ENCODE data around the gene OCA2.
"Not testable (repeated sequence)": the region's sequence is repeated elsewhere in the genome, so short reads cannot be mapped to it uniquely, and the experiment has no call there.

Gene OCA2

DNA sequence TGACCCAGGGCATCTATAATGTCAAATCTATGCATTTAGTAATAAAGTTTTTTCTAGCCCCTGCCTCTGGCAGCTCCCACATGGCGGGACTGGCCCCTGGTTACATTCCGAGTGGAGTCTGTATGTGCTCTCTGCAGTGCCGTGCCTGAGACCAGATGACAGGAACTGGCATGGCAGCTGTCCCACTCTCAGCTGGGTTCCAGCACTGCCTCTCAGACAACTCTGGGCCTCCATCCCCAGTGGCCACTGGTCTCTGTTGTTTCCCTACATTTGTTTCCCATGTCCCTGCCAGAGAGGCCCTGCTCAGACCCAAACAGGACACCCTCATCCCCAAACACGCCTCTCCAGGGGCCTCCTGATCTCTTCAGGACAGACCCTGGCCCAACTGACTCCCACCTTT lies 109.3 kb downstream of the OCA2 start:
- no peak for FAIRE-seq

DNA sequence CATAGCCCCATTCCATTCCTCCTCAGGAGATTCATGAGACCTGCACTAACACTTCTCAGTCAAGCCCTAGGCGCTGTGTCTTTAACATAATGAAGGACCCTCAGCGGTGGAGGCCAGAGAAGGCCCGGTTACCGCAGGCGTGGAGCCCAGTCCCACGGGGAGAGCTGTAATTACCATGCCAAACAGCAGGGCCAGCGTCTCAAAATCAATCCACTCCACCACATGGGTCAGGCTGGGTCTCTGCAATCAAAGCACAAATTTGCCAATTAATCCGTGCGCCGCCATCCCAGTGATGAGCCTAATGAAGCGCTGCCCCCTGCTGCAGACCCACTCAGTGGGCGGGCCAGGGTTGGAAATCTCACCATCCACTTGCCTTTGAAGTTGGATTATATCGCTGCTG lies 109.7 kb downstream of the OCA2 start:
- no peak for TF ChIP-seq POLR2A (IDR thresholded peaks at IDR 0.05; ENCODE audit: low read depth, low read length)
- DNase-seq (ENCODE audit: insufficient read length, low spot score) (no peak), FAIRE-seq (no peak)

More for the DNA sequence above, 109.3 kb downstream of the OCA2 start:
- no peak for DNase-seq (ENCODE audit: insufficient read length, low spot score)
- no peak for TF ChIP-seq POLR2A (IDR thresholded peaks at IDR 0.05; ENCODE audit: low read depth, low read length)

DNA sequence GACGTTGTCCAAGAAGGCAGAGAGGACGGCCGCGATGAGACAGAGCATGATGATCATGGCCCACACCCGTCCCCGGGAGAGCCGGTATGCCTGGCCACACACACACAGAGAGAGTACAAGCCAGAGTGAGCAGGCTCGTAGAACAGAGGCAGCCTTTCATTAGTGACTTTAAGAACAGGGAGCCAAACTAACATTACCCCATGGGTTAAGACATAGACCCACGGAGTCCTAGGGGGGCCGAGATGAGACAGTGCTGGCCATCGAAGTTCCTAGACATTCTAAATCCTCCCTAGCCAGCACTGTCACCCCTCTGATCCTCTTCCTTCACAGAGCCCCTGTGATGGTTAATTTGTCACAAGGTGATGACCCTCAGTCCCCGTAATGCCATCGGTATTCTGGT lies 114.0 kb downstream of the OCA2 start:
- FAIRE-seq (no peak), DNase-seq (ENCODE audit: insufficient read length, low spot score) (no peak)
- no peak for TF ChIP-seq POLR2A (IDR thresholded peaks at IDR 0.05; ENCODE audit: low read depth, low read length)

DNA sequence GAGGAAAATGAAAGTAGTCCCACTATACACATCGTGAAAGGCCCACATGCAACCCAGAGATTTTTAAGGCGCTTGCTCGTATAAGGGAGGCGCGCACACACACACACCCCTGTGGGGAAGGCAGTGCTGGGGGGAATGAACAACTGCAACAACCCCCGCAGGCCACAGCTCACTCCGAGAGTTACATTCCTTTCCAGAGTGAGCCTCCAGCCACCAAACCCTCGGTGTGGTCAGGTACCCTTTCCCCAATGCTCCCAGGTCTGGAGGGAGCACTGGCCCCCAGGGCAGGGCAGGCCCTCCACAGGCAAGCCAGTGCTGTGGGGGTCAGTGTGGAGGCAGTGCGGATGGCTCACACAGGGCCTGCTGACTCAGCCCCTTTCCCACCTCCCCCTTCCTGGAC lies 115.6 kb downstream of the OCA2 start:
- no peak for TF ChIP-seq POLR2A (IDR thresholded peaks at IDR 0.05; ENCODE audit: low read depth, low read length)
- FAIRE-seq, result no peak
- no peak for DNase-seq (ENCODE audit: insufficient read length, low spot score)

DNA sequence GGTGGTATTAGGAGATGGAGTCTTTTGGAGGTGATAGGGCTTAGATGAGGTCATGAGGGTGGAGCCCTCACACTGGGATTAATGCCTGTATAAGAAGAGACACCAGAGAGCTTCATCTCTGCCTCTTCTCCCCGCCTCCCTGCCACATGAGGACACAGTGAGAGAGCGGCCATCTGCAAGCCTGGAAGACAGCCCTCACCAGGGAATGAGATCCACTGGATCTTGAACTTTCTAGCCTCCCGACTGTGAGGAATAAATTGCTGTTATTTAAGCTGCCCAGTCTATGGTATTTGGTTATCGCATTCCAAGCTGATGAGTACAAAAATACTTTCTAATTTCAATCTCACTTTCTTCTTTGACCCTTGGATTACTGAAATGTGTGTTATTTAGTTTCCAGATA lies 121.4 kb downstream of the OCA2 start:
- TF ChIP-seq POLR2A (IDR thresholded peaks at IDR 0.05; ENCODE audit: low read depth, low read length), result no peak
- FAIRE-seq, result no peak
- no peak for DNase-seq (ENCODE audit: insufficient read length, low spot score)

DNA sequence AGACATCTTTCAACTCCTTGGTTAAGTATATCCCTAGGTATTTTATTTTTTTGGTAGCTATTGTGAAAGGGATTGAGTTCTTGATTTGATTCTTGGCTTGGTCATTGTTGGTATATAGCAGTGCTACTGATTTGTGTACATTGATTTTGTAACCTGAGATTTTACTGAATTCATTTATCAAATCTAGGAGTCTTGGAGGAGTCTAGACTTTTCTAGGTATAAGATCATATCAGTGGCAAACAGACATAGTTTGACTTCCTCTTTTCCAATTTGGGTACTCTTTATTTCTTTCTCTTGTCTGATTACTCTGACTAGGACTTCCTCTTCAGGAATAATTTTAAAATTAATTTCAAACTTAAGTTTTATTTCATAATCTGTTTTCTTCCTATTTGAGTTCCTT lies 125.2 kb downstream of the OCA2 start:
- FAIRE-seq (no peak), DNase-seq (ENCODE audit: insufficient read length, low spot score) (no peak)

DNA sequence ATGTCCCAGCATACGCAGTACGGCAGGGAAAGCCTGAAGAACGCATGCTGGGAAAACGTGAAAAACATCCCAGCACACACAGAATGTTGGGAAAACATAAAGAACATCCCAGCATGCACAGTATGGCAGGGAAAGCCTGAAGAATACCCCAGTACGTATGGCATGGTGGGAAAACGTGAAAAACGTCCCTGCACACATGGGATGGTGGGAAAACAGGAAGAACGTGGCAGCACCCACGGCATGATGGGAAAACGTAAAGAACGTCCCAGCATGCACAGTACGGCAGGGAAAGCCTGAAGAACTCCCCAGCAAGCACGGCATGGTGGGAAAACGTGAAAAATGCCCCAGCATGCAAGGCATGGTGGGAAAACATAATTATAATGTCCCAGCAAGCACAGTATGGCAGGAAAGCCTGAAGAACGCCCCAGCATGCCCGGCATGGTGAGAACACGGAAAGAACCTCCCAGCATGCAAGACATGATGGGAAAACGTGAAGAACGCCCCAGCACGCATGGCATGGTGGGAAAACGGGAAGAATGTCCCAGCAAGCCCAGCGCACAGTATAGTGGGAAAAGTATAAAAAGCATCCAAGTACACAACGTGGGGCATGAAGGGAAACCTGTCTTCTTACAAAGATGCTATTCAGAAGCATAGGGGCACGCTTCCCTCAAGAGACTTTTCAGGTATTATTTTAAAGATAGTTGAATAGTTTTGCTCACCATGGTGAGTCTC lies 128.3 kb downstream of the OCA2 start:
- DNase-seq (ENCODE audit: insufficient read length, low spot score), result no peak
- no peak for FAIRE-seq
- no peak for TF ChIP-seq POLR2A (IDR thresholded peaks at IDR 0.05; ENCODE audit: low read depth, low read length)

More for the DNA sequence above, 125.2 kb downstream of the OCA2 start:
- TF ChIP-seq POLR2A (IDR thresholded peaks at IDR 0.05; ENCODE audit: low read depth, low read length), result no peak

DNA sequence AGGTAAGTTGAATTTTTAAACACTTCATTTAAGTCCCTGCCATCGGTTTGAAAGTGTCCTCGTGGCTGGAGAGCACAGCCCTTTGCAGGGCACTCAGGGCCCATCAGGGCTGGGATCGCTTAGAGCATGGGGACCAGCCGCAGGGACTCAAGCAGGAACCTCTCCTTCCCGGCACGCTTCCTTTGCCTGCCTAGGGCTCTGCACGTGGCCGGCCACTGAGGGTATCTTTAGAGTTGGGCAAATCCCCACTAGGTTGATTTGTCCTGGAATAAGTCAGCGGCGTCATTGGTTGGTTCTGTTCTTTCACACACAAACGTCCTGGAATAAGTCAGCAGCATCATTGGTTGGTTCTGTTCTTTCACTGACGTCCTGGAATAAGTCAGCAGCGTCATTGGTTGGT lies 131.6 kb downstream of the OCA2 start:
- FAIRE-seq, result no peak
- DNase-seq (ENCODE audit: insufficient read length, low spot score), result no peak

DNA sequence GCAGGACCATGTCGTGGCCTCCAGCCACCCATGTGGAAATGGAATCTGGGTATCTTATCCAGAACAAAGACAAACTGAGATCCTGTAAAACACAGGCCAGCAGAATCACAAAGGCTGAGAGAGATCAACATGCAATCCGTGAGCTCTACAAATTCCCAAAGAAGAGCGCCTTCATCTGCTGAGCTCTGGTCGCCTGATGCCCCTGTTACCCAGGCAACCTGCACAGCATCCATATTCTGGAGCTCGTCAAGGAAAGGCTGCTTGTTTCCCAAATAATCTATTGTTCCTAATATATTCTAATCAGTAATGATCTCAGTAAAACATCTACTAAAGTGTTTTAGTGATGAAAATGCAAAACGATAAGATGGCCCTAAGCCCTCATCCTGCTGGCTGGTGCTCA lies 133.6 kb downstream of the OCA2 start:
- no peak for TF ChIP-seq POLR2A (IDR thresholded peaks at IDR 0.05; ENCODE audit: low read depth, low read length)
- DNase-seq (ENCODE audit: insufficient read length, low spot score), result no peak
- FAIRE-seq, result no peak

More for the DNA sequence above, 131.6 kb downstream of the OCA2 start:
- no peak for TF ChIP-seq POLR2A (IDR thresholded peaks at IDR 0.05; ENCODE audit: low read depth, low read length)

DNA sequence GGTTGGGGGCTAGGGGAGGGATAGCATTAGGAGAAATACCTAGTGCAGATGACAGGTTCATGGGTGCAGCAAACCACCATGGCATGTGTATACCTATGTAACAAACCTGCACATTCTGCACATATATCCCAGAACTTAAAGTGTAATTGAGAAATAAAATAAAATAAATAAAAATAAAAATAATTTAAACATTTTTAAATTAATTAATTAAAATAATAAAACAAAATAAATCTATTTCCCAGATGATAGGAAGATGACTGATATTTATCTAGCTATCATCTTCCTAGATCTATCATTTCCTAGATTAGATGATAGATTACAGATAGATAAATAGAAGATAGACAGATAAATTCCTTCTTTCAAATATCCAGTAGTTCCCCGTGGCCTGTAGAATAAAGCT lies 137.3 kb downstream of the OCA2 start:
- TF ChIP-seq POLR2A (IDR thresholded peaks at IDR 0.05; ENCODE audit: low read depth, low read length), result no peak
- DNase-seq (ENCODE audit: insufficient read length, low spot score) (no peak), FAIRE-seq (no peak)

DNA sequence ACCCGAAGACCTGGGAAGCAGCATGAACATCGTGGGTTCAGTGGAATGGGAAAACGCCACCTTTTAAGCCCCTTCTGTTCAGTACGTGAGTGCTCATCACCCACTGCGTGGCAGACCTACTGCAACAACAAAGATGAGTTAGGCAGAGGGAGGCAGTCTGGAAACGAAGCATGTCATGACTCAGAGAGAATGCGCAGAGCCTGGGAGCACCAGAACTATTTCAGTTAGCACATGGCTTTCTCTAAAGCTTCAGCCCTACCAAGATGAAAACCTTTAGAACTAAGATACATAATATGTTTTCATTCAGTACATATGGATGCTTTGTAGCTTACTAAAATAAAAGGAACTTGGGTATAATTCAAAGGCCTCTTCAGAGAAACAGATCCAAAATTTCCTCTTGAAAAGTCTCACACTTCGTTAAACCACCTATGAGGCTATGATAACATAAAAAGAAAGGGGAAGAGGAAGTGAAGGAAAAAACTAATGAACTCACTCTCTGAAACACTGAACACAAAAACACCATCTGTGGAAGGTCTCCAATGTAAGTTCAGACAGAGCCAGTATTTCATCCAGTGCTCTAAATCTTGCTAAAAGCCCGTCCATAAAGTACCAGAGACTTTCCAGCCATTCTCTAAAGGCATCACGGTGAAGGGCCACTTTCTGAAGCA lies 140.1 kb downstream of the OCA2 start:
- FAIRE-seq (no peak), DNase-seq (ENCODE audit: insufficient read length, low spot score) (no peak)
- no peak for TF ChIP-seq POLR2A (IDR thresholded peaks at IDR 0.05; ENCODE audit: low read depth, low read length)

DNA sequence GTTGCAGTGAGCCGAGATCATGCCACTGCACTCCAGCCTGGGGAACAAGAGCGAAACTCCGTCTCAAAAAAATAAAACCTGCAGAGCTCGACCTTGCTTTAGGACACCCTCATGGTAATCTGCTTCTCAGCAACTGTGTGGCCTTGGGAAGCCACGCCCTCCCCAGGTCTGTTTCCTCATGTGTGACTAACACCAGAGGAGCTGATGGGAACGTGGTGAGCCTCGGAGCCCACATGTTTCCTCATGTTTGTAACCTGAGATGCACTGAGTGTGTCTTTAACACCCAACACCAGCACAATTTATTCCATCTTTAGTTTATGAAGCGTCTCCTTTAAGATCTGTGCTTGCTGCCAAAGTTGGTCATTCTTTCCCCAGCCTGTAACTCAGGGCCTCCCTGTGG lies 142.8 kb downstream of the OCA2 start:
- DNase-seq (ENCODE audit: insufficient read length, low spot score) (no peak), FAIRE-seq (no peak)

DNA sequence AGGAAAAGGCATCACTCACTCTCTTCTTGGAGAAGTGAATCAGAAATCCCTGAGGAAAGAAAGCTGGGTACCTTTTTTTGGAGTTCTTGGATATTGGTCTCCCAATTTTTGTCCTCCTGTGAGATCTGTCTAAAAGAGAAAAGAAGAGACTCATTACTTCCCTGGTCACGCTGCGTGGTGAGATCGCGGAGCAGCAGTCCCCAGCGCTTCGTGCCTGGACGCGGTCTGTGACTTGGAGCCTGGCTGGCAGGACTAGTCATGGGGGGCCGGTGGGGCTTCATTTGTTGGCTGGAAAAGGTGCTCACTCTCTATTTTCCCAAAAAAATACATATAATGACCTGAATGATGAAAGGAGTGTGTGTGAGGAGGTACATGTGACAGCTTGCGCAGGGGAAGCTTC lies 144.0 kb downstream of the OCA2 start:
- FAIRE-seq (no peak), DNase-seq (ENCODE audit: insufficient read length, low spot score) (no peak)
- no peak for TF ChIP-seq POLR2A (IDR thresholded peaks at IDR 0.05; ENCODE audit: low read depth, low read length)

More for the DNA sequence above, 142.8 kb downstream of the OCA2 start:
- TF ChIP-seq POLR2A (IDR thresholded peaks at IDR 0.05; ENCODE audit: low read depth, low read length), result no peak

DNA sequence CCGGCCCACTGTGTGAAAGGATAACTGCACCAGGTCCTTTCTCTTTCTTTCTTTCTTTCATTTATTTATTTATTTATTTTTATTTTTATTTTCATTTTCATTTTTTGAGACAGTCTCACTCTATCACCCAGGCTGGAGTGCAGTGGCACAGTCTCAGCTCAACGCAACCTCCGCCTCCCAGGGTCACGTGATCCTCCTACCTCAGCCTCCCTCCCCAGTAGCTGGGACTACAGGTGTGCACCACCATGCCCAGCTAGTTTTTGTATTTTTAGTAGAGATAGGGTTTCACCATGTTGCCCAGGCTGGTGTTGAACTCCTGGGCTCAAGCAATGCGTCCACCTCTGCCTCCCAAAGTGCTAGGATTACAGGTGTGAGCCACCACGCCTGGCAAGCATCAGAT lies 146.5 kb downstream of the OCA2 start:
- not testable (repeated sequence) for FAIRE-seq; DNase-seq (ENCODE audit: insufficient read length, low spot score)

DNA sequence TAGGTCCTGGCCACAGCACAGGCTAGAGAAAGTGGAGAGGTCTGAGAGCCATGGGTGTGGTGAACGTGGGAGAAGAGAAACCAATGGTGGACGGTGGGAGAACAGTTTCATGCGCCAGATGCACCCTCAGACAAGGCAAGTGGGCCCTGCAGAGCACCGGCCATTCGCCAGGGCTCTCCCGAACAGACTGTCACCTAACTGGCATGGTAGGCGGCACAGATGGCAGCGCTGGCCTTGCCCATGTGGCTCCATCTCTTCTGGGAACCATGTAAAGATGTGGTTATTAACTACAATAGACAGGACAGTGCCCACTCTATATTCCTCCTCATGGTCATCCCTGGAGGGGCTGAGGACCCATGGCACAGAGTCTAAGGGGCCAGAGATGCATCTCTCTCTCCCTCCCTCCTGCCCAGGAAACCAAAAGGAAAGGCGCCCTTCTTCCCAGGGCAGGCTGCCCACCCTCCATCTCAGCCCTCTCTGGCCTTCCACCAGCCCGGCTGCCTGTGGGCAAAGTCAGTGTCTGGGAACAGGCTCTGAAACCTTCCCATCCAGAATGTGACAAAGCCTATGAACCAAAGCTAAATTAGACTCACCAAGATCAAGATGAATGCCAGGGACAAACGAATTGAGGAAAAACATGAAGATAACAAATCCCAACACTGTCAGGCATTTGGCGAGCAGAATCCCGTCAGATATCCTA lies 147.8 kb downstream of the OCA2 start:
- no peak for TF ChIP-seq POLR2A (IDR thresholded peaks at IDR 0.05; ENCODE audit: low read depth, low read length)
- no peak for FAIRE-seq
- DNase-seq (ENCODE audit: insufficient read length, low spot score), result no peak

All from H54 (cell line).